ENCODE data around the gene ASPG.

The ASPG gene

GRCh38 chr14:104132981-104133380 is 47.5 kb downstream of the ASPG start:
- TF ChIP-seq REST (IDR thresholded peaks at IDR 0.05; ENCODE audit: insufficient replicate concordance, low read depth) (peak; percentile 85), SPI1 (IDR thresholded peaks at IDR 0.05; ENCODE audit: borderline replicate concordance, low read depth) (no peak), POLR2AphosphoS5 (IDR thresholded peaks at IDR 0.05; ENCODE audit: low read depth) (no peak), CTCF (IDR thresholded peaks at IDR 0.05; ENCODE audit: insufficient read depth, low read length) (no peak), GABPA (IDR thresholded peaks at IDR 0.05; ENCODE audit: low read depth) (no peak)
- Histone ChIP-seq H3K27ac (replicated peaks) (no peak overlapping the region), H3K27me3 (ENCODE audit: insufficient read depth, poor library complexity, severe bottlenecking) (peaks cover 37% of the 10 kb centered on the region), H3K4me3 (replicated peaks; ENCODE audit: insufficient read depth, low read length) (no peak overlapping the region)
- no peak for DNase-seq (ENCODE audit: low read depth in 1 of 2, low spot score in 1 of 2)

GRCh38 chr14:104133496-104133895 is 48.0 kb downstream of the ASPG start:
- Histone ChIP-seq H3K27ac (replicated peaks) (no peak overlapping the region), H3K4me3 (replicated peaks; ENCODE audit: insufficient read depth, low read length) (no peak overlapping the region), H3K27me3 (ENCODE audit: insufficient read depth, poor library complexity, severe bottlenecking) (peaks cover 39% of the 10 kb centered on the region)
- TF ChIP-seq CTCF (IDR thresholded peaks at IDR 0.05; ENCODE audit: insufficient read depth, low read length) (no peak), POLR2AphosphoS5 (IDR thresholded peaks at IDR 0.05; ENCODE audit: low read depth) (no peak), REST (IDR thresholded peaks at IDR 0.05; ENCODE audit: insufficient replicate concordance, low read depth) (no peak), GABPA (IDR thresholded peaks at IDR 0.05; ENCODE audit: low read depth) (no peak), SPI1 (IDR thresholded peaks at IDR 0.05; ENCODE audit: borderline replicate concordance, low read depth) (no peak)
- DNase-seq (ENCODE audit: low read depth in 1 of 2, low spot score in 1 of 2): no peak

GRCh38 chr14:104134061-104134965 is 48.8 kb downstream of the ASPG start:
- DNase-seq (ENCODE audit: low read depth in 1 of 2, low spot score in 1 of 2): no peak
- Histone ChIP-seq H3K4me3 (replicated peaks; ENCODE audit: insufficient read depth, low read length) (no peak overlapping the region), H3K27ac (replicated peaks) (no peak overlapping the region), H3K27me3 (ENCODE audit: insufficient read depth, poor library complexity, severe bottlenecking) (peaks cover 42% of the 10 kb centered on the region)
- TF ChIP-seq POLR2AphosphoS5 (IDR thresholded peaks at IDR 0.05; ENCODE audit: low read depth) (no peak), CTCF (IDR thresholded peaks at IDR 0.05; ENCODE audit: insufficient read depth, low read length) (no peak), REST (IDR thresholded peaks at IDR 0.05; ENCODE audit: insufficient replicate concordance, low read depth) (no peak), GABPA (IDR thresholded peaks at IDR 0.05; ENCODE audit: low read depth) (no peak), SPI1 (IDR thresholded peaks at IDR 0.05; ENCODE audit: borderline replicate concordance, low read depth) (no peak)
